H1 (cell line): Measurements from ENCODE around the gene C2CD4C. TPM values are rescaled to one million over a fixed set of nuclear protein-coding genes. Genes with fewer than 3 reads are reported as not detected.

Source experiments
- CTCF ChIA-PET: fragments of 300-600 bp; sonication (Branson Sonifier 250); formaldehyde crosslinking; loops from one replicate; lab custom pipeline; 2021; ENCODE audit not compliant: partially characterized antibody; lab: Charles Lee
- POLR2A ChIA-PET: fragments of 300-600 bp; sonication (Branson Sonifier 250); formaldehyde crosslinking; loops from one replicate; lab custom pipeline; 2021; ENCODE audit warnings: inconsistent platforms; ENCODE audit not compliant: partially characterized antibody; lab: Charles Lee
- DNase-seq, 2 experiments: peaks; one replicate each; pipeline versions ENCODE4 v3.0.0 to v3.0.0-alpha.2; 2010 to 2022; ENCODE audit warnings: low spot score in 2 of 2, low read depth in 1 of 2, mixed read lengths in 1 of 2
- FAIRE-seq: peaks from 2 replicates; lab custom pipeline; 2011; peaks lifted over from hg19 to GRCh38; lab: Jason Lieb, UNC
- H2AFZ ChIP-seq: 2 replicates; pipeline ENCODE4 v1.8.1; 2012; ENCODE audit warnings: low read length, inconsistent platforms
- H2AK5ac ChIP-seq: 2 replicates; pipeline ENCODE4 v1.6.1; 2013; ENCODE audit warnings: low read depth, low read length
- H2BK120ac ChIP-seq: replicated peaks from 2 replicates; pipeline ENCODE3; 2013; ENCODE audit warnings: low read depth, low read length, inconsistent platforms
- H2BK12ac ChIP-seq: 2 replicates; pipeline ENCODE4 v1.6.1; 2013; ENCODE audit warnings: low read depth, low read length
- H2BK15ac ChIP-seq: 2 replicates; pipeline ENCODE4 v1.6.1; 2013; ENCODE audit warnings: low read length
- H2BK20ac ChIP-seq: 2 replicates; pipeline ENCODE4 v1.6.1; 2013; ENCODE audit warnings: low read length
- H2BK5ac ChIP-seq: 2 replicates; pipeline ENCODE4 v1.6.1; 2013; ENCODE audit warnings: low read depth, low read length
- H3K14ac ChIP-seq: 2 replicates; pipeline ENCODE4 v1.6.1; 2013; ENCODE audit warnings: inconsistent platforms; ENCODE audit not compliant: insufficient read length
- H3K18ac ChIP-seq: 2 replicates; pipeline ENCODE4 v1.6.1; 2013; ENCODE audit warnings: low read length; ENCODE audit errors: extremely low read depth
- H3K23ac ChIP-seq: 2 replicates; pipeline ENCODE4 v1.6.1; 2013; ENCODE audit warnings: inconsistent platforms; ENCODE audit not compliant: insufficient read length
- H3K23me2 ChIP-seq: 2 replicates; pipeline ENCODE4 v1.6.1; 2013; ENCODE audit warnings: low read depth, low read length
- H3K27ac ChIP-seq: 2 replicates; pipeline ENCODE4 v1.6.1; 2011; ENCODE audit warnings: low read depth, low read length, inconsistent platforms
- H3K27me3 ChIP-seq, 4 experiments: replicated peaks in 1 of 4; 1 replicate in 1 of 4; 2 replicates in 3 of 4; pipeline versions ENCODE4 v1.6.1 to v1.8.1; 2011 to 2013; ENCODE audit warnings: low read length in 3 of 4, mild to moderate bottlenecking in 3 of 4, inconsistent platforms in 2 of 4, mixed read lengths in 2 of 4, moderate library complexity in 1 of 4; ENCODE audit not compliant: control insufficient read depth in 3 of 4, insufficient read depth in 3 of 4; ENCODE audit errors: extremely low read depth in 1 of 4
- H3K36me3 ChIP-seq, 4 experiments: 2 replicates each; pipeline versions ENCODE4 v1.6.1 to v1.8.1; 2011 to 2013; ENCODE audit warnings: mild to moderate bottlenecking in 4 of 4, low read length in 3 of 4, moderate library complexity in 2 of 4, control low read depth in 1 of 4, inconsistent platforms in 1 of 4; ENCODE audit not compliant: insufficient read depth in 4 of 4, control insufficient read depth in 2 of 4
- H3K4ac ChIP-seq: replicated peaks from 2 replicates; pipeline ENCODE3; 2013; ENCODE audit warnings: low read length, low read depth, mixed read lengths, inconsistent platforms; ENCODE audit not compliant: insufficient read length
- H3K4me1 ChIP-seq, 4 experiments: replicated peaks in 1 of 4; 1 replicate in 1 of 4; 2 replicates in 3 of 4; pipeline versions ENCODE4 v1.6.1 to v1.8.1; 2011 to 2013; ENCODE audit warnings: low read length in 3 of 4, inconsistent platforms in 2 of 4, mixed read lengths in 1 of 4; ENCODE audit not compliant: insufficient read depth in 4 of 4, control insufficient read depth in 3 of 4
- H3K4me2 ChIP-seq, 2 experiments: 2 replicates each; pipeline versions ENCODE4 v1.6.1 to v1.8.1; 2011 to 2013; ENCODE audit warnings: low read depth in 2 of 2, low read length in 2 of 2, control low read depth in 1 of 2, inconsistent platforms in 1 of 2, mild to moderate bottlenecking in 1 of 2; ENCODE audit not compliant: insufficient read depth in 1 of 2
- H3K4me3 ChIP-seq, 4 experiments: fragments of 200-600, 300-600 bp in 1 of 4; sonication (generic), shearing (Covaris generic), sonication (Bioruptor Twin) in 1 of 4; 2 replicates each; pipeline versions ENCODE4 v1.5.1 to v1.8.1; 2011 to 2016; ENCODE audit warnings: low read length in 4 of 4, low read depth in 3 of 4, control low read depth in 2 of 4, inconsistent platforms in 2 of 4, mild to moderate bottlenecking in 2 of 4, mixed read lengths in 1 of 4, moderate library complexity in 1 of 4; ENCODE audit not compliant: insufficient read depth in 2 of 4; ENCODE audit errors: extremely low read depth in 1 of 4
- H3K56ac ChIP-seq: replicated peaks from 2 replicates; pipeline ENCODE3; 2013; ENCODE audit warnings: low read depth, mild to moderate bottlenecking, mixed read lengths, low read length, inconsistent platforms; ENCODE audit not compliant: insufficient read length
- H3K79me1 ChIP-seq: 2 replicates; pipeline ENCODE4 v1.6.1; 2013; ENCODE audit warnings: low read depth, low read length, control low read depth
- H3K79me2 ChIP-seq, 2 experiments: 2 replicates each; pipeline versions ENCODE4 v1.6.1 to v1.8.1; 2012 to 2013; ENCODE audit warnings: low read length in 2 of 2, mild to moderate bottlenecking in 2 of 2, inconsistent platforms in 1 of 2; ENCODE audit not compliant: insufficient read depth in 2 of 2, control insufficient read depth in 1 of 2
- H3K9ac ChIP-seq, 4 experiments: replicated peaks in 1 of 4; 1 replicate in 1 of 4; 2 replicates in 3 of 4; pipeline versions ENCODE4 v1.6.1 to v1.8.1; 2011 to 2013; ENCODE audit warnings: low read depth in 3 of 4, low read length in 3 of 4, control low read depth in 2 of 4, mild to moderate bottlenecking in 2 of 4, moderate library complexity in 2 of 4, inconsistent platforms in 1 of 4; ENCODE audit errors: extremely low read depth in 1 of 4
- H3K9me3 ChIP-seq, 2 experiments: 2 replicates each; pipeline versions ENCODE4 v1.6.1 to v1.8.1; 2012 to 2013; ENCODE audit warnings: mild to moderate bottlenecking in 2 of 2, moderate library complexity in 2 of 2, control low read depth in 1 of 2, inconsistent platforms in 1 of 2, low read depth in 1 of 2, low read length in 1 of 2, mixed read lengths in 1 of 2; ENCODE audit not compliant: insufficient read depth in 2 of 2
- H4K20me1 ChIP-seq, 2 experiments: replicated peaks in 1 of 2; 2 replicates each; pipeline versions ENCODE3 to v1.8.1; 2011 to 2013; ENCODE audit warnings: inconsistent platforms in 2 of 2, low read length in 2 of 2, mild to moderate bottlenecking in 1 of 2; ENCODE audit not compliant: insufficient read depth in 2 of 2, control insufficient read depth in 1 of 2
- H4K5ac ChIP-seq: 2 replicates; pipeline ENCODE4 v1.6.1; 2013; ENCODE audit warnings: low read length, low read depth, mixed read lengths, inconsistent platforms; ENCODE audit not compliant: insufficient read length
- H4K8ac ChIP-seq: 2 replicates; pipeline ENCODE4 v1.8.0; 2013; ENCODE audit warnings: mild to moderate bottlenecking, moderate library complexity, low read length, inconsistent platforms; ENCODE audit not compliant: insufficient read depth; ENCODE audit errors: extremely low read depth
- H4K91ac ChIP-seq: replicated peaks from 2 replicates; pipeline ENCODE3; 2013; ENCODE audit warnings: low read length, mixed read lengths, inconsistent platforms; ENCODE audit not compliant: insufficient read length
- CHD1 ChIP-seq: IDR thresholded peaks from 2 replicates; pipeline ENCODE4 v1.6.1; 2012; ENCODE audit warnings: low read depth, low read length, improper control_type of control experiment
- CREB1 ChIP-seq: IDR thresholded peaks from 2 replicates; pipeline ENCODE4 v1.6.1; 2012; ENCODE audit warnings: inconsistent platforms
- E2F6 ChIP-seq: IDR thresholded peaks from 2 replicates; pipeline ENCODE4 v1.6.1; 2012; ENCODE audit warnings: inconsistent platforms
- EZH2 ChIP-seq: fragments of 200-600 bp; sonication (generic); IDR thresholded peaks from 2 replicates; pipeline ENCODE4 v1.7.1; 2012; ENCODE audit warnings: low read depth, mild to moderate bottlenecking, moderate library complexity, low read length, inconsistent platforms; ENCODE audit not compliant: severe bottlenecking
- GABPA ChIP-seq: IDR thresholded peaks from 2 replicates; pipeline ENCODE4 v1.6.1; 2011; ENCODE audit warnings: mild to moderate bottlenecking, low read length, moderate library complexity, borderline replicate concordance; ENCODE audit not compliant: insufficient read depth
- KDM1A ChIP-seq: fragments of 200-600, 300-600 bp; sonication (generic); IDR thresholded peaks from 2 replicates; pipeline ENCODE4 v1.7.1; 2016; ENCODE audit warnings: mild to moderate bottlenecking, low read length, borderline replicate concordance
- RAD21 ChIP-seq, 2 experiments: IDR thresholded peaks in 1 of 2; conservative IDR thresholded peaks in 1 of 2; 2 replicates each; pipeline ENCODE4 v1.6.1; 2011; ENCODE audit warnings: low read depth in 2 of 2, low read length in 2 of 2, improper control_type of control experiment in 1 of 2, inconsistent platforms in 1 of 2, mild to moderate bottlenecking in 1 of 2, moderate library complexity in 1 of 2
- SAP30 ChIP-seq: fragments of 300-600 bp; sonication (generic); IDR thresholded peaks from 2 replicates; pipeline ENCODE4 v1.7.1; 2012; ENCODE audit warnings: low read length, moderate library complexity, mild to moderate bottlenecking, inconsistent platforms; ENCODE audit not compliant: insufficient read depth, insufficient replicate concordance
- SP2 ChIP-seq: IDR thresholded peaks from 2 replicates; pipeline ENCODE4 v1.6.1; 2012; ENCODE audit warnings: mild to moderate bottlenecking, low read length, inconsistent platforms
- SUZ12 ChIP-seq: fragments of 200-600 bp; sonication (generic); IDR thresholded peaks from 2 replicates; pipeline ENCODE4 v1.6.1; 2012; ENCODE audit warnings: mild to moderate bottlenecking, inconsistent platforms, low read length, moderate library complexity, mixed read lengths
- TAF7 ChIP-seq: optimal IDR thresholded peaks from 2 replicates; pipeline ENCODE3; 2011; ENCODE audit warnings: low read depth, mild to moderate bottlenecking, inconsistent platforms, low read length, moderate library complexity, borderline replicate concordance
- WGBS, 2 experiments: shearing (Covaris generic) in 1 of 2; methylation state at CpG; one replicate each; pipeline versions ENCODE4 v1.1.6 to v1.1.7; 2013 to 2015; ENCODE audit warnings: low lambda C conversion rate in 2 of 2, mixed read lengths in 2 of 2, inconsistent platforms in 1 of 2, low coverage in 1 of 2, missing lambda C conversion rate in 1 of 2; ENCODE audit not compliant: insufficient replicate concordance in 2 of 2, insufficient coverage in 1 of 2, insufficient read length in 1 of 2; ENCODE audit errors: extremely low coverage in 1 of 2, missing lambda C conversion rate in 1 of 2; 5-methylcytosine and 5-hydroxymethylcytosine counted together
- polyA plus RNA-seq, 7 experiments: library from polyadenylated mRNA; depleted of rRNA in 3 of 7; stranded (reverse) in 5 of 7; unstranded in 2 of 7; fragments of >200 nt in 5 of 7; fragments of 200-250 nt in 2 of 7; gene quantifications; 1 replicate in 5 of 7; 2 replicates in 1 of 7; 4 replicates in 1 of 7; pipeline versions ENCODE4 v1.2.1 to v1.2.3, GENCODE V29; 2011 to 2013; ENCODE audit warnings: missing spikeins in 2 of 7, mixed read lengths in 2 of 7
- total RNA-seq: library from RNA; stranded (reverse); fragmentation: NEBNext Ultra II Directional; extraction: Animal tissue kit (Norgen Biotek cat#: 25700); gene quantifications from 2 replicates; pipeline ENCODE4 v1.2.1, GENCODE V29; 2021

The C2CD4C gene
- total and polyA plus RNA-seq, 2 of the 8 experiments (the other 6 are each of a cell fraction or from before 2014, with no cell fraction given) = 3.8 to 6.3 TPM

GRCh38 chr19:397941-398706 lies 10.8 kb downstream of the C2CD4C start:
- Histone ChIP-seq H3K79me2 (no peaks in the 10 kb centered on the region), H3K56ac (no peak overlapping the region), H2BK20ac (no peak overlapping the region), H3K23ac (no peak overlapping the region), H3K27ac (no peak overlapping the region), H2AFZ (no peak overlapping the region), H3K36me3 (no peaks in the 10 kb centered on the region), H3K4ac (no peak overlapping the region), H4K5ac (no peak overlapping the region), H3K4me1 (no peaks in the 10 kb centered on the region), H3K18ac (no peak overlapping the region), H4K8ac (no peak overlapping the region; the same call in 1 of the 2 replicates), H2BK15ac (no peak overlapping the region), H2AK5ac (no peak overlapping the region), H2BK120ac (no peak overlapping the region), H2BK5ac (no peak overlapping the region), H3K4me3 (no peak overlapping the region), H4K91ac (no peak overlapping the region), H3K27me3 (peaks cover 0 to 2% (median 0%) of the 10 kb centered on the region in 4 experiments; a peak in 2 of 7 replicates), H3K9ac (no peak overlapping the region), H3K23me2 (peaks cover 18% of the 10 kb centered on the region), H3K14ac (no peak overlapping the region), H3K9me3 (peaks cover 5 to 13% of the 10 kb centered on the region in 2 experiments; a peak in 3 of 4 replicates), H3K4me2 (no peak overlapping the region), H2BK12ac (peak overlapping the region; percentile 9; the same call in 1 of the 2 replicates), H3K79me1 (no peaks in the 10 kb centered on the region), H4K20me1 (peaks cover 0 to 3% of the 10 kb centered on the region in 2 experiments)
- POLR2A ChIA-PET = interaction anchor here (0.7 to 1.4 kb wide), 2 partner anchors 9 to 10 kb away, joined by 3 to 4 read pairs; partner anchors contain the start of gene C2CD4C
- FAIRE-seq = no peak
- CTCF ChIA-PET = interaction anchor here (1.1 to 2.6 kb wide), 4 partner anchors 8 to 14 kb away, joined by 5 to 10 read pairs (median 5); no protein-coding TSS in a partner anchor
- 92% methylated on average over 28 of the region's 31 CpGs; no CpG with 5 or more reads in 1 of the 2 experiments for WGBS, 2 experiments
- no peak for DNase-seq
- TF ChIP-seq SAP30 = no peak
- TF ChIP-seq SUZ12 = no peak
- TF ChIP-seq SP2 = no peak
- no peak for TF ChIP-seq GABPA
- no peak for TF ChIP-seq CREB1
- no peak for TF ChIP-seq E2F6
- TF ChIP-seq TAF7 = no peak
- no peak for TF ChIP-seq CHD1
- TF ChIP-seq KDM1A = no peak
- no peak for TF ChIP-seq RAD21 (IDR thresholded peaks at IDR 0.05 in 1 of 2, conservative IDR thresholded peaks at IDR 0.05 in 1 of 2; ENCODE audit: low read depth in 2 of 2, low read length in 2 of 2)
- TF ChIP-seq EZH2 = no peak
